Measurements from ENCODE around the gene TCEANC.
"Not testable (repeated sequence)": the region's sequence is repeated elsewhere in the genome, so short reads cannot be mapped to it uniquely, and the experiment has no call there.

Gene TCEANC

GRCh38 chrX:13658602-13659001 lies 5.7 kb downstream of the TCEANC start:
- no peak for DNase-seq (ENCODE audit: low read depth)

- no peak for DNase-seq (ENCODE audit: low read depth)
These were observed 6.1 kb downstream of the TCEANC start for GRCh38 chrX:13659063-13659462.

GRCh38 chrX:13661735-13662288 lies 8.9 kb downstream of the TCEANC start:
- DNase-seq (ENCODE audit: low read depth) = no peak

GRCh38 chrX:13662355-13662791 lies 9.4 kb downstream of the TCEANC start:
- no peak for DNase-seq (ENCODE audit: low read depth)

- DNase-seq (ENCODE audit: low read depth) = no peak
These were observed 11.1 kb downstream of the TCEANC start for GRCh38 chrX:13664020-13664419.

- DNase-seq (ENCODE audit: low read depth) = no peak
These were observed 13.9 kb downstream of the TCEANC start for GRCh38 chrX:13666836-13667235.

GRCh38 chrX:13667919-13668318 lies 15.0 kb downstream of the TCEANC start:
- DNase-seq (ENCODE audit: low read depth) = no peak

GRCh38 chrX:13669246-13669737 lies 16.4 kb downstream of the TCEANC start:
- DNase-seq (ENCODE audit: low read depth) = no peak

GRCh38 chrX:13669755-13670154 lies 16.8 kb downstream of the TCEANC start:
- not testable (repeated sequence) for DNase-seq (ENCODE audit: low read depth)

GRCh38 chrX:13670197-13670596 lies 17.3 kb downstream of the TCEANC start:
- DNase-seq (ENCODE audit: low read depth) = no peak

GRCh38 chrX:13673016-13673415 lies 20.1 kb downstream of the TCEANC start:
- DNase-seq (ENCODE audit: low read depth) = no peak

- DNase-seq (ENCODE audit: low read depth) = no peak
These were observed 23.9 kb downstream of the TCEANC start for GRCh38 chrX:13676885-13677284.

GRCh38 chrX:13679700-13680099 lies 26.8 kb downstream of the TCEANC start:
- DNase-seq (ENCODE audit: low read depth) = not testable (repeated sequence)

GRCh38 chrX:13681595-13681994 lies 28.7 kb downstream of the TCEANC start:
- no peak for DNase-seq (ENCODE audit: low read depth)

- DNase-seq (ENCODE audit: low read depth) = no peak
These were observed 31.4 kb downstream of the TCEANC start for GRCh38 chrX:13684361-13684760.

- no peak for DNase-seq (ENCODE audit: low read depth)
These were observed 32.3 kb downstream of the TCEANC start for GRCh38 chrX:13685126-13685763.

- no peak for DNase-seq (ENCODE audit: low read depth)
These were observed 34.3 kb downstream of the TCEANC start for GRCh38 chrX:13687203-13687602.

- DNase-seq (ENCODE audit: low read depth) = no peak
These were observed 35.5 kb downstream of the TCEANC start for GRCh38 chrX:13688384-13688957.

- peak; percentile 71 for DNase-seq (ENCODE audit: low read depth)
These were observed 36.2 kb downstream of the TCEANC start, which contains the start of gene RAB9A for GRCh38 chrX:13688958-13689740. Gene RAB9A (plus strand): TSS chrX:13689128. CDS start chrX:13708747, 19,619 bp downstream.

- no peak for DNase-seq (ENCODE audit: low read depth)
These were observed 36.8 kb downstream of the TCEANC start for GRCh38 chrX:13689741-13690211.

- no peak for DNase-seq (ENCODE audit: low read depth)
These were observed 37.9 kb downstream of the TCEANC start for GRCh38 chrX:13690836-13691235.

- DNase-seq (ENCODE audit: low read depth) = no peak
These were observed 39.0 kb downstream of the TCEANC start for GRCh38 chrX:13691841-13692371.

All from activated T-cell treated with anti-CD3 and anti-CD28 coated beads for 1 hour (primary cell).